Islet precursor cell (in vitro differentiated cells): ENCODE measurements around the gene MYO3A.
A peak's percentile ranks its signal among the peaks of the same experiment; 100 is the strongest.
"Not testable (repeated sequence)": the region's sequence is repeated elsewhere in the genome, so short reads cannot be mapped to it uniquely, and the experiment has no call there.

ENCODE experiments used
- DNase-seq: peaks from one replicate; pipeline ENCODE4 v3.0.0-alpha.2; 2018

The MYO3A gene

DNA sequence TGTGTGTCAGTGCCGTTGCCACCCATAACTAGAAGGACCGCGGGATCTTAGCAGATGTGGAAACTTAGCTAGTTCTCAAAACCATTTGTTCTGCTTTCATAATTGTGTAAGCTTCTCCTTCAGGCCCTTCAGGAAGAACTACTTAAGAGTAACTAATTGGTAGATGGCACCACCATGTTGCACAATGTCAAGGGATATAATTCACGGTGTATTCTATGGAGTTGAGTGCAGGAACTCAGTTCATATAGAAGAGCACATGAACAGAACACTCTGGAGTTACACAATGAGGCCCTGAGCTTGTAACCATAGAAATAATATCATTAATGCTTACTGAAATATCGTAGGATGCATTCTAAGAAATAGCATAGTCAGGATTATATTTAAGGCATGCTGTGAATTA, 156.0 kb downstream of the MYO3A start:
- no peak for DNase-seq

DNA sequence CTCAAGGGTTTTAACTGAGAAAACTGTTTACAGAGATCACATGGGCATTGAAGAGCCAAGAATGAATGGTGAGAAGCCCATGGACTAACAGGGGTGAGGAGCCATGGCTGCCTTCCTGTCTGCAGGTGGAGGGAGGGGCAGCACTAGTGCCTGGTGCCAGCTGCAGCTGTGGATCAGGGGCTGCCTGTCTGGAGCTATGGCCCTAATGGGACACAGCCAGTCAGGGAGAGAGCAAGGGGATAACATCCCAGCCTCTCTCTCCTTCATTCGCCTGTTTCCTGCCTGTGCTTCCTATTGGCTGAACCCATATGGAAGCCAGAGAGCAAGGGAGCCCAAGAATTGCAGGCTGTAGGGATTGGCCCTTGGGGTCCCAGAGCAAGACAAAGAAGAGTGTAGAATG, 156.7 kb downstream of the MYO3A start:
- DNase-seq: no peak

DNA sequence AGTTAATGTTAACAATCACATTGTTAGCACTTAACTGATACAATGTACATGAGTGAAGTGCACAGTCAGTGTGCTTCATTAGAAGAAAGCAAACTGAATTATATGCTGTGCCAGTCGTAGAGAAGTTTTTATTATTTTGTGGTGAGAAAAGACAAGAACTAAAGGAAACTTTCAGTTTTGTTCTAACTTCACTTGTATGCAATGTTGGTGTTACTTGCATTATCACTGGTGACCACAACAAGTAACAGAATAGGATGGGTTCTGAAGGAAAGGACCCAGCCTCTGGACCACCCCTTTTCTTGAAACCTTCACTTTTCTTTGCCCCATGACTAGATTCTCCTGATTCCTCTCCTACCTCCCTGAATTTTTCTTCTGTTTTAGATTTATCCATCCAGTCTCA, 159.2 kb downstream of the MYO3A start:
- DNase-seq: no peak

DNA sequence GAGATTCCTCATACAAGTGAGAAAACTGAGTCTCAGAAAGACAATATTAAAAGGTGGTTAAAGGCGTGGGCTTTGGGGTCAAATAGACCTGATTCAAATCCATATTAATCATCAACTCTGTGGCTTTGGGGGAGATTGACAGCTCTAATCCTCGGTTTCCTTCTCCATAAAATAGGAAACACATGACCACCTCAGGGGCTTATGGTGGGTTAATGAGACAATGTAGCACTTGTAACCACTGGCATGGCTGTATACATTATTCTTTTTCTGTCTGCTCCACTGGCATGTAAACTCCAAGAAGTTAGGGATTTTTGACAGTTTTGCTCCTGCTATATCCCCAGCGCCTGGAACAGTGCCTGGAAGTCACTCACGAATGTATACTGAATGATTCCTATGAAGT, 161.8 kb downstream of the MYO3A start:
- no peak for DNase-seq

DNA sequence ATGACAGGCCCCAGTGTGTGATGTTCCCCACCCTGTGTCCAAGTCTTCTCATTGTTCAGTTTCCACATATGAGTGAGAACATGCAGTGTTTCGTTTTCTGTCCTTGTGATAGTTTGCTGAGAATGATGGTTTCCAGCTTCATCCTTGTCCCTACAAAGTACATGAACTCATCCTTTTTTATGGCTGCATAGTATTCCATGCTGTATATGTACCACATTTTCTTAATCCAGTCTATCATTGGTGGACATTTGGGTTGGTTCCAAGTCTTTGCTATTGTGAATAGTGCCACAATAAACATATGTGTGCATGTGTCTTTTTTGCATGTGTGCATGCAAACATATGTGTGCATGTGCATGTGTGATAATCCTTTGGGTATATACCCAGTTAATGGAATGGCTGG, 163.5 kb downstream of the MYO3A start:
- not testable (repeated sequence) for DNase-seq

DNA sequence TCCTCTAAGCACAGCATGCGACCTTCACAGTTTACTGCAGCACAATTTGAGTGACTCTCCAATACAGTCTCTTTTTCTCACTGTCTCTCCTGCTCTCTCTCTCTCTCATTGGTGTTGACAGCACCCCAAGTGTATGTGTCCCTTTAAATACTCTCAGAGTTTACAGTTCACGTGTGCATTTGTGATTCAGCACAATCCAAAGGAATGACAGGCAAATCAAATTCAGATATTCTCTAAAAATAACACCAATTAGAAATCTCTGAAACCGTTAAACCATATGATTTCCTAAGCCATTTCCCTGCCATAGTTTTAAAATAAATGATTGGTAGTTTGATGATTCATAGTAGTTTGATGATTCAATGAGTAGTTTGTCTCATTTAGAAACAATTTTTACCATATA, 178.5 kb downstream of the MYO3A start:
- no peak for DNase-seq

DNA sequence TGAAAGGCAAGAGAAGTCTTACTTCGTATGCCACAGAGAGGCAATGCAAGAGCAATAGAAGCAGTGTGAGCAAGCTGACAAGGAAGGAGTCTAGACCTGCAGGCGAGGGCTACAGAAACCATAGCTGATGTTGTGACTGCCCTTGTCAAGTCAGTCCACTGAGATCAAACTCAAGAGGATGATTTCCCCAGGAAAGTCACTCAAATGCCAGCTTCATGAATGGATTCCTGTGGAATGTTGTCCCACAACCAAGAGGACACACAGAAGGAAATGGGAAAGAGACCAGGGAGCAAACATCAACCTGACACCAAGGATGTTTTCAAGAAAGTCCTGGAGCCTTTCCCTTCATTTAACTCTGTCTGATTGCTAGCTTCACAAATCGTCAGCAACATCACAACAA, 204.6 kb downstream of the MYO3A start:
- DNase-seq: no peak

DNA sequence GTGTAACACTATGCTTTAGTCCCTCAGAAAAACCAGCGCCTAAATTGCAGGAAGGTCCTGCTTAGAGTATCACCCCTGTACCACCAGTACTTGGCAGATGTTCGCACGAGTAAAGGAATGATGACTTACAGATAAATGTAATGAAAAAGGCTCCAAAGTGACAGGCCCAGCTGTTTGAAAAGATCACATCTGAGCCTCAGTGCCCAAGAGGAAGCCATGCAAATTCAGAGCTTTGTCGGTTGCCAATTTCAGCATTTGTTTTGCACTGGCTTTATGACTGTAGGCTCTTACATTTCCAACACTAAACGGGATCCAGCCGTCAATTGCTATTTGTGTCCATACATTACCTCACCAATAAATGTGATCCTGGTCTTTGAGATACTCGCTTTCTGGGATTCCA, 222.0 kb downstream of the MYO3A start:
- DNase-seq: no peak

DNA sequence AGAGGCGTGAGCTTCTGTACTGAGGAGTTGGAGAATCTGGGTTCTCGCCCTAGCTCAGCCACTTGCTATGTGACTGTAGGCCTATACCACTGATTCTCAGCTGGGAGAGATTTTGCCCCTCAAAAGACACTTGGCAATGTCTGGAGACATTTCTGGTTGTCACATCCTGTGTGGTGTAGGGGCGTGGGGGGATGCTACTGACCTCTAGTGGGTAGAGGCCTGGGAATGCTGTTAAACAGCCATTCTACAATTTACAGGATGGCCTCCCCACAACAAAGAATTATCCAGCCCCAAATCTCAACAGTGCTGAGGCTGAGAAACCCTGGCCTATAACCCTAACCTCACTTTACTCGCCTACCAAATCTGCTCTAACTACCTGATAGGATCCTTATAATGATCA, 223.7 kb downstream of the MYO3A start:
- DNase-seq: peak; percentile 58

DNA sequence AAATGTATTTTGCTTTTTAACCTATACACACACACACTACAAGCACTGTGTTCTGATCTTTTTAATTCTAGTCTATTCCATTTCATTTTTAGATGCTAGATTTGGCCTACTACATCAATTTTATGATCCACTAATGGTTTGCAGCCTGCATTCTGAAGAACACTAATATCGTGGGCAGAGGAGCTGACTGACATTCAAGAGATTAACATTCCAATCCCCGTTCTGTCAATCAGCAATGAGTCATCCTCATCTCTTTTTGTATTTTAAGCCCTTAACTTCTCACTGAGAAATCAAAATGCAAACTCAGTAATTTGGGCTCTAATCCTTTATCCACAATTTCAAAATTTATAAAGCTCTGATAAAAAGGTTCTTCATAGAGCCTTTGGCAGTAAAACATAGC, 235.4 kb downstream of the MYO3A start:
- DNase-seq: no peak

DNA sequence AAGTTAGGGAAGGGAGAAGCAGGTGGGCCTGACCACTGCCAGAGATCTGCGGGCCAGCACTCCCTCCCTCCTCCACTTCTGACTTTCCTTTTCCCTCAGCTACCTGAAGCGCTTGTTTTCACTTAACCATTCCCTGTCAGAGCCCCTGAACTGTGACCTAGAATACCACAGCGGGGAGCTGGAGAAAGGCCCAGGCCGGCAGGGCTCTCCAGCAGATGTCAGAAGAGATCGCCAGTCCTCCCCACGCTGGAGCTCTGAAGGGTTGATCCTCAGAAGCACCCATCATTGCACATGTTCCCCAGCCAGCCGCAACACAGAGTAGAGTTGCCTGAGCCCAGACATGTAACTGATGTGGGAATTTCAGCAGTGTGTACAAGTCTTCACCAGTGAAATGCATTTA, 238.1 kb downstream of the MYO3A start:
- DNase-seq: no peak

DNA sequence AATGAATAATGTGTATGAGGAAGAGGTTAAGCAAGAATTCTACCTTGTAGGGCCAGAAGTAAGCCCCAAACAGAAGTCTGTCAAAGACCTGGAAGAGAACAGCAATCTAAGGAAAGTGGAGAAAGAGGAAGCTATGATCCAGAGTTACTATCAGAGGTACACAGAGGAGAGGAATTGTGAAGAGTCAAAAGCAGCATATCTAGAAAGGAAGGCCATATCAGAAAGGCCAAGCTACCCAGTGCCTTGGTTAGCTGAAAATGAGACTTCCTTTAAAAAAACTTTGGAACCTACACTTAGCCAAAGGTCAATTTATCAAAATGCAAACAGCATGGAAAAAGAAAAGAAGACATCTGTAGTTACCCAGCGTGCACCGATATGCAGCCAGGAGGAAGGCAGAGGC, 239.8 kb downstream of the MYO3A start:
- no peak for DNase-seq

DNA sequence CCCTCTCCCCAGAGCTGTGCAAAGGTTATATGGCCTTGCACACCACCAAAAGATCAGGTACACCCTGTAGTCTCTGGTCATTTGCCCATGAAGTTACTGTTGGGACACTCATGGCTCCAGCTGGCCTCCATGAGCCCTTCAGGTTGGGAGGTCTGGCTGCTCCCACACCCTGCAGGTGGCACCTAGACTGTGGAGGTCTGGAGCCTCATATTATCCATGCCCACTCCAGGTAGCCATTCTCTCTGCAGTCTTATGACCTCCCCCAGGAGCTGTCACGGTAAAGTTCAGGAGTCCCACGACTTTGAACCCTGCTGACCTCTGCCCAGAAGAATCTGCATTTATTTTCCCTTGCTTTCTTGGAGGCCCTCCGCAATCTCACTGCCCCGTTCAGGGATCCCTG, 243.3 kb downstream of the MYO3A start:
- DNase-seq: no peak

DNA sequence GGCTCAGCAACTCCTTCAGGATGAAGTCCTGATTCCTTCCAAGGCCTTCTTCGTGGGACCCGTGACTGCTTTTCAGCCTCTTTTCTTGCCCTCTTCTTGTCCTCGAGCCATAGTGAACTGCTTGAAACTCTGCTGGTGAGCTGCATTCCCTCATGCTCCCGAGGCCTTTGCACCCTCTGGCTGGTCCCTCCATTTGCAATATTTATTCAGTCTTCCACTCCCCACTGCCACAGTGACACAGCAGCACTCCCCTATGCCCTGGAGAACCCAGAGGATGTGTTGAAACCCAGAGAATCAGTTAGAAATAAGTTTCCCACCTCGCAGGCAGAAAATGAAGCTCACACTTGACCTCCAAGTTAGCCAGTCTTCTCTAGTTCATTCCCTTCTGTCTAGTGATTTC, 260.2 kb downstream of the MYO3A start:
- no peak for DNase-seq

DNA sequence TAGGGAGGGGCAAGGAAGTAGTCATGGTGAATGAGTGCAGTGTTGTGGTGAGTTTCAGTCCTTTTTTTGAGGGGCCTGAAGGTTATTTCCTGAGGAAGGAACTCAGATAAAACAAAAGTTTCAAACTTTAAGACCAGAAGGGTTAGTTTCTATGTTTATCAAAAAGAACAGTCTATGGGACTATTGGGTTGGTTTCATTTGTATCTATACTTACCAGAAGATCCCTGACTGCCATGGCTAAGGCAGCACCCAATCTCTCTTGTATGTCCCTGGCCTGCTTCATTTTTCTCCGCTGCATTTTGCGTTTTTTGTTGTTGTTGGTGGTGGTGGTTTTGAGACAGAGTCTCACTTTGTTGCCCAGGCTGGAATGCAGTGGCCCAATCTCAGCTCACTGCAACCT, 263.2 kb downstream of the MYO3A start:
- DNase-seq: no peak

DNA sequence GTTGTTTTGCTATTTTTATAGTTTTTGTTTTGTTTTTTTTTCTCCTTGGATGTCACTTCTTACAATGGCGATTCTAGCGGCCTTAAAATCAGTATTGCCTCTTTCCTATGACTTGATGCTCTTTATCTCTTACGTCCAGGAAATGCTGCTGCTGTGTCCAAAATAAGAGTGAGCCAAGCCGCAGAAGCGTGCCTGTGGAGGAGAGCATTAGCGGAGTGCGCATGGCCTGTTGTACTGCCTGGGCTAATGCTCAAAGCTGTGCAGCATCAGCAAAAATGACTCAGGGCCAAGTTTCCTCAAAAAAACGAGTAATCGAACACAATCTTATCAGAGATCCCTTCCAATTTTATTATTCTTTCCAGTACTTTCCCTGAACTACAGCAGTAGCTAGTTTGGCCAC, 264.1 kb downstream of the MYO3A start:
- no peak for DNase-seq

DNA sequence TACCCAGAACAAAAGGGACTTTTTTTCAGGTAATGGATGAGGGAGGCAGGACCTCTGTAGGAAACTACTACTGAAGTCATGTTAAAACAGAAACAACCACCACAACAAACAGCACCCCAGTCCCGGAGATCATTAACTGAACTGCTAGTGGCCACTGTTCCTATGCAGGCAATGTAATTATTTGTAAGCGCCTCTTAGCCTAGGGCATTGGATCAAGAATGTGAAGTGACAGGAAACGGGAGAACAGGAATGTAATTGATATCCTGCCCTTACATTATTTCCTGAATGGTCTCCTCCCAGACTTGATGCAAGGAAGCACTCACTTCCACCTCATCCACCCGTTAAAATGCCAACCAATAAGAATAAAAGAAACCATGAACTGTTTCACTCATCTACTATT, 265.8 kb downstream of the MYO3A start:
- DNase-seq: peak; percentile 80

DNA sequence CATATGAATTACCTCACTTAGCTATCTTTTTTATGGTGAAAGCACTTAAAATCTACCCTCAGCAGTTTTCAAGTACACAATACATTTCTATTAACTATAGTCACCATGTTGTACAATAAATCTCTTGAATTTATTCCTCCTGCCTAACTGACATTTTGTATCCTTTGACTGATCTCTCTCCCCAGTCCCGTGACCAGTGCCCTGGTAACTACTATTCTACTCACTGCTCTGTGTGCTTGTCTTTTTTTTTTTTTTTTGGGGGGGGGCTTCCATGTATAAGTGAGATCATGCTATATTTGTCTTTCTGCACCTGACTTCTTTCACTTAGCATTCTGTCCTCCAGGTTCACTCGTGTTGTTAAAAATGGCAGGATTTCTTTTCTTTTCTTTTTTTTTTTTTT, 271.2 kb downstream of the MYO3A start:
- no peak for DNase-seq

DNA sequence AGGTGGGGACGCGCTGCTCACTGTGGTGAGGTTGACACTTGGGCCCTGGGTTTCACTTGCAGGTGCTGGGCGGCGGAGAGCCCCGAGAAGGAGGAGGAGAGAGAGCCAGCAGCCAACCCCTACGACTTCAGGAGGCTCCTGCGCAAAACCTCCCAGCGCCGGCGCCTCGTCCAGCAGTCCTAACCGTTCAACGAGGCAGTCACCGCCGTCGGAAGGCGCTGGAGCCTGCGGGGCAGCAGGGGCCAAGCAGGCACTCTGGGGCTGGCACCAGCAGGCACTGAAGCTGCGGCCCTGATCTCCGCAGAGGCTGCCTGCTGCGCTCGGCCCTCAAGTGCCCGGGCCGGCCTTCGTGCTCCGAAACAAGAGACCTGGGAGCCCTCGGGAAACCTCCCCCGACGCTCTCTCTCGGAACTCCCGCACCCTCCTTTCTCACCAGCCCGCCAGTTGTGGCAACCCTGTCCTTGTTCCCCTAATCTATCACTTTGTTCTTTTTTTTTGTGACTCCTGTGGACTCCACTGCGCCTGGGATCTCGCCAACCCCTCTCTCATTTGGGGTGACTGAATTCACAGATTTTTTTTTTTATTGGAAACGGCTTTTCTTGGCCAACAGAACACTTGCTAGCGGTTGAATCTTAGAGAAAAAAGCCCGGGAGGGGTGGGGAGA, 277.9 kb downstream of the MYO3A start:
- DNase-seq: no peak

DNA sequence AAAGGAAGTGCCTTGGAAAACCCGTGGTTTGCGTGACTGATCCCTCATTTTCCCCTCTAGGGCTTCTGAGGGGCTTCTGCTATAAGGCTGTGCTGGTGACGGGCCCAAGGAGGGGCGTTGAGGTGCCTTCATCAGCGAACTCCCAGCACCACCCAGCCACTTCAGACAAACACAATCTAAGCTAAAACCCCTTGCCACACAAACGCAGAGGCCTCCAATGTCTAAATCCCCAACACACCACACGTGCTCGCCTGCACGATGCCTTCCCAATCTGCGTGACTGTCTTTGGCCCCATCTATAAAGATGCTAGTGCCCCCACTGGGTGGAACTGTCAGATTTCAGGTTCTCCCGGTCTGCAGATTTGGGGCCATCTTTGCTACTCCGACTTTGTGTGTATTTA, 278.5 kb downstream of the MYO3A start:
- DNase-seq: no peak

DNA sequence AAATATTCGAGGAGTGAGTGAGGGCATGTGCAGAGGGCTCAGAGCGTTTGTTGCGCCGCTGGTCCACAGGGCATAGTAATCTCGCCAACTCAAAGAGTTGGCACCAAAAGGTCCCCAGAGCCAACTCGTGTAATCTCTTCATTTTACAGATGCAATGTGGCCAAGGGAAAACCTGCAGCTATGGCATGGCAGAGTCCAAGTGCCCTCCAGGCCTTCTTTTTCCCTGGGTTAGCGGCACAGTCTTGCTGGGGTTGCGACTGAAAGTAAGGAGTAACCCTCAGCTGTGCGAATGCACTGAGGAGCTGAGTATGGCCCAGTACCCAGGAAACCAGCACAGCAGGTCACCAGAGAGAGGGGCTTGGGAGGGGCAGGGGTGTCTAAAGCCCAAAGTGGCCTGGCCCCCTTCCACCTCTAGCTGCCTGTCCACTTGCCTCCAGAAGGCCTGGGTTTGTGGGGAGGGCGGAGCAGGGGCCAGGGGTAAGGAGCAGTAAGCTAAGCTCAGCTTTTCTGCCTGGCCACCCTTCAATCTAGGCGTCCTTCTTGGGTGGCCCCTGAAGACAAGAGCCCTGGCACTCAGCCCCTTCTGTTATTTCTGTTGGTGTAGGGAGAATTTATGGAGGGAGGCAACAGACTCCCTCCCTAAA, 279.2 kb downstream of the MYO3A start:
- no peak for DNase-seq

DNA sequence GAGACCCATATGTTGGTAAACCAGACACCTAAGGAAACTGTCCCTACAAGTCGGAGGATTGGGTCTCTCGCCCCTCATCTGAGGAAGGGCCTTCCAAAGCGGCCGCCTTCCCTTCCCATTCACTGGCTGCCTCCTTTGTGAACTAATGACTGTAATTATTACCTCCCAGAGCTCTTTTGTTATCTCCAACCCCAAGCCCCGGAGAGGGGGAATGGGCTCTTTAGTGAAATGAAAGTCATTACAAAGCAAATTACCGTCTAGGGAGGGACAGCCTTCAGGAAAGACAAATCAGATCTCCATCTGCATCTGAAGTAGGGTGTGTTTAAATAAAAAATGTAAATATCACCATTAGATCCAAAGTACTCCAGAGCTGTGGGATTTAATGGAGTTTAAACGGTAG, 280.0 kb downstream of the MYO3A start:
- no peak for DNase-seq

DNA sequence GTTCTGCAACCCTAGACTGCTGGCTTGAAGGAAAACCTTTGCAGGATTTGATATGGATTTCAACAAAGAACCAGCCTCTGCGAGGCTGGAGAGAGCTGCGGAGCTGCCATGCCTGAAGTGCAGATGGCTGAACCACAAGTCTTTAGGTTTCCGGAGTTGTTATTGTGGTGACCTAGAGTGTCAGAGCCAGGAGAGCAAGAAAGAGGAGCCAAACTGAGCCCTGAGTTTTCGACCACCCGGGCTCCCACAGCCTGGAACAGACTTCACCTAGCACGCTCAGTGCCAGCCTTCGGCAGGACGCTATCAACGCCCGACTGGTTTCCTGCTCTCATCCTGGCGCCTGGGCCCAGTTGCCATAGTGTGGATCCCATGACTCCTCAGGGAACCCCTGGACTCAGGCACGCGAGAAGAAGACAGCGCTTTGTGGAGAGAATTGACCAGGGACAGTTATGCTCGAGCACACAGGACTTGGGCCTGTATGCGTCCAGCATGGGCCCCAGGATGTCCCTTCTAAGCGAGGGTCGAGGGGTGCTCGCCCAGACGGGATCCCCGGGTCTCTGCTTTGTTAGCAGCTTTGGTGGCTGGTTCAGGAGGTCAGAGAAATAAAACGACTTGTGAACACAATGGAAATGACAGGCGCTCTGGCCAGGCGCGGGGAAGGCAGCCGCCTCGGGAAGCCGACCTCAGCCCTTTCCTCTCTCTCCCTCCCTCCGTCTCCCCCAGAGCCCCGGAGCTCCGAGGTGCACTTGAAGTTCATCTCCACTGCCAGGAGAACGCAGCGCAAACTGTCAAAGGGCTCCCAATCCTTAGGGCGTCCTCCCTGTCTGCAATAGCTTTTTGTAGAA, 280.7 kb downstream of the MYO3A start:
- DNase-seq: no peak

DNA sequence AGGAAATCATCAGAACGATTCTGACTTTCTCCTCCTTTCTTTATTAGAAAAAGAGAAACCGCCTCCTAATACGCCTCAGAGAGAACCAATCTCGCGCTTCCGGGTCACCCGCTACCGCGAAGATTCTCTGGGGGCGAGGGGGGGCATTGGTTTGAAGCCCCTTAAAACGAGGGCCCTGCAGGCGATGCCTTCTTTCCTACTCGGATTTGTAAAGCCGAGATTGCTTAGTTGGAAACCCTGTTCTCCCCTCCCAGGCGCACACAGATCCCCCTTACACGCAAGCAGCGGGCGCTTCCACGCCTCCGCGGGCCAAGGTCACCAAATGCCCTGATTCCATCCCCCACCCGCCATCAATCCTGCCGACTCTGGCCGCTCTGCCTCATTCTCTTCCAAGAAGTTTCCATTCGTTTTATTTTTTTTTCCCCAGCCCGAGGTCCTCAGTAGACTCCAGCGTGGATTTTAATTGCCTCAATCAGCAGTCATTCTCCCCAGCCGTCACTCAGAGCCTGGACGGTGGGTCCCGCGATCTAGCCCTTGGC, 281.4 kb downstream of the MYO3A start:
- no peak for DNase-seq
